CD4-positive, alpha-beta T cell (primary cell): ENCODE data around the gene SLC16A9. TPM values are rescaled to one million over a fixed set of nuclear protein-coding genes. Genes with fewer than 3 reads are reported as not detected.
"Not testable (repeated sequence)": the region's sequence is repeated elsewhere in the genome, so short reads cannot be mapped to it uniquely, and the experiment has no call there.

Experiments
- ATAC-seq: fragments of 200-7000 bp; cut with Tn5 transposase; one replicate; pipeline ENCODE4 v1.10.0; 2022; ENCODE audit warnings: mild to moderate bottlenecking; ENCODE audit not compliant: poor library complexity
- CTCF ChIA-PET: fragments of 350-600 bp; sonication (Branson Sonifier 250); formaldehyde crosslinking; loops from one replicate; lab custom pipeline; 2021; ENCODE audit warnings: antibody characterized with exemption, inconsistent platforms; lab: Charles Lee
- POLR2A ChIA-PET: fragments of 350-600 bp; sonication (Branson Sonifier 250); formaldehyde crosslinking; loops from one replicate; lab custom pipeline; 2021; ENCODE audit warnings: antibody characterized with exemption, inconsistent platforms; lab: Charles Lee
- DNase-seq, 14 experiments: peaks; one replicate each; pipeline ENCODE4 v3.0.0-alpha.2; 2013 to 2020; ENCODE audit warnings: mixed read lengths in 2 of 14
- H3K27ac ChIP-seq, 2 donors: one replicate each; pipeline versions ENCODE4 v1.5.1 to v1.7.0; 2013; ENCODE audit warnings: low read length in 2 of 2, low read depth in 1 of 2, mild to moderate bottlenecking in 1 of 2
- H3K27me3 ChIP-seq, 2 experiments: 1 replicate in 1 of 2; 2 replicates in 1 of 2; pipeline versions ENCODE4 v1.6.1 to v1.7.0; 2013; ENCODE audit warnings: low read length in 2 of 2, control low read depth in 1 of 2, mild to moderate bottlenecking in 1 of 2, moderate library complexity in 1 of 2; ENCODE audit not compliant: insufficient read depth in 2 of 2, control insufficient read depth in 1 of 2
- H3K36me3 ChIP-seq: one replicate; pipeline ENCODE4 v1.6.1; 2013; ENCODE audit warnings: low read length, control low read depth; ENCODE audit not compliant: insufficient read depth
- H3K4me1 ChIP-seq: one replicate; pipeline ENCODE4 v1.6.1; 2013; ENCODE audit warnings: low read length, control low read depth; ENCODE audit not compliant: insufficient read depth
- H3K4me3 ChIP-seq: one replicate; pipeline ENCODE4 v1.5.1; 2013; ENCODE audit warnings: mild to moderate bottlenecking, low read length, moderate library complexity
- H3K9me3 ChIP-seq, 2 experiments: 1 replicate in 1 of 2; 2 replicates in 1 of 2; pipeline versions ENCODE4 v1.6.1 to v1.7.0; 2013; ENCODE audit warnings: low read length in 2 of 2, mild to moderate bottlenecking in 2 of 2, control low read depth in 1 of 2, moderate library complexity in 1 of 2; ENCODE audit not compliant: control insufficient read depth in 1 of 2, insufficient read depth in 1 of 2
- H3K27ac Mint-ChIP-seq: one replicate; pipeline ENCODE4 v1.8.0; 2020; ENCODE audit warnings: mixed read lengths
- H3K27me3 Mint-ChIP-seq: one replicate; pipeline ENCODE4 v1.8.0; 2021; ENCODE audit warnings: mixed read lengths
- H3K36me3 Mint-ChIP-seq: one replicate; pipeline ENCODE4 v1.8.0; 2021; ENCODE audit warnings: low read depth, mixed read lengths
- H3K4me1 Mint-ChIP-seq: one replicate; pipeline ENCODE4 v1.8.0; 2021; ENCODE audit warnings: low read depth, mixed read lengths
- H3K4me3 Mint-ChIP-seq: one replicate; pipeline ENCODE4 v1.8.0; 2020; ENCODE audit warnings: mild to moderate bottlenecking, mixed read lengths
- H3K9me3 Mint-ChIP-seq: one replicate; pipeline ENCODE4 v1.8.0; 2020; ENCODE audit warnings: mixed read lengths
- CTCF ChIP-seq: fragments of 200-600 bp; IDR thresholded peaks from one replicate; pipeline ENCODE4 v1.8.0; 2022; ENCODE audit warnings: antibody characterized with exemption, mild to moderate bottlenecking
- intact Hi-C, 2 experiments: fragments of 100-400 bp; cut with DNase I in 1 of 2; cut with micrococcal nuclease in 1 of 2; formaldehyde crosslinking; loops; one replicate each; pipeline versions ENCODE4 v1.15.1 to v1.9.0; 2023 to 2025; cut with DNase I, micrococcal nuclease
- total RNA-seq, 174 experiments: library from RNA in 2 of 174; stranded (reverse) in 2 of 174; gene quantifications; one replicate each; pipeline ENCODE4 v1.2.3 and lab custom pipeline; 2021 to 2026

Gene SLC16A9
- total RNA-seq, 2 experiments from 2014 or later = not detected

GRCh38 chr10:59649606-59650346 is 59.9 kb downstream of the SLC16A9 start:
- CTCF ChIA-PET = no interaction called here
- no peak overlapping the region for H3K4me3 Mint-ChIP-seq
- ATAC-seq (no peak), DNase-seq (no peak)
- H3K27ac ChIP-seq = no peak overlapping the region
- H3K4me3 ChIP-seq = no peak overlapping the region
- intact Hi-C loops = no loop called here
- peaks cover 9% of the 10 kb centered on the region for H3K4me1 Mint-ChIP-seq
- H3K9me3 ChIP-seq = peaks cover 11 to 14% of the 10 kb centered on the region in 2 experiments
- TF ChIP-seq CTCF = no peak
- H3K4me1 ChIP-seq = no peaks in the 10 kb centered on the region
- no peaks in the 10 kb centered on the region for H3K36me3 Mint-ChIP-seq
- no peak overlapping the region for H3K27ac Mint-ChIP-seq
- no peaks in the 10 kb centered on the region for H3K27me3 ChIP-seq
- H3K9me3 Mint-ChIP-seq = peaks cover 9% of the 10 kb centered on the region
- peaks cover 4% of the 10 kb centered on the region for H3K27me3 Mint-ChIP-seq
- POLR2A ChIA-PET = no interaction called here
- no peaks in the 10 kb centered on the region for H3K36me3 ChIP-seq

DNA sequence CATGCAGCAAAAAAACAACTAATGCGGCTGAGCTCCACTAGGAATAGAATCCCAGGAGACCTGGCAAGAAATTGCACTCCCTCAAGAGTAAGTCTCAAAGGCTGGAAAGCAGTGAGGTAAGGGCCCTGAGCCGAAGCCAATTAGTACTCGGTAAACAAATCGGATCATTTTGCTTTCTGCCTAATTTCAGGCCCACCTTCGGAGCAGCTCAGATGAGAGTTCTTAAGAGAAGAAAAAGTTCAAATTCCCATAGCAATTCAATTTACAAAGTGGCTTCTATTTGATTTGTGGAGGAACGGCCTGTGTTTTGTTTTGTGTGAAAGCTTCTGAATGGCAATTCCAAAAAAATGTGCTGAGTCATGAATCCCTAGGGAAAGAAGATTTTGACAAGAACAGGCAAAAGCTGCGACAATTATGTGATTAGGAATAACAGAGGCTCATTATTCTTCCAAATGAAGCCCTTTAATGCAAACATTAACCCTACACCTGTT is 60.9 kb downstream of the SLC16A9 start:
- H3K4me1 Mint-ChIP-seq = peaks cover 3% of the 10 kb centered on the region
- no peak overlapping the region for H3K27ac Mint-ChIP-seq
- peaks cover 11% of the 10 kb centered on the region for H3K9me3 Mint-ChIP-seq
- no peak overlapping the region for H3K4me3 ChIP-seq
- peaks cover 12 to 14% of the 10 kb centered on the region in 2 experiments for H3K9me3 ChIP-seq
- no peaks in the 10 kb centered on the region for H3K27me3 ChIP-seq
- peaks cover 4% of the 10 kb centered on the region for H3K27me3 Mint-ChIP-seq
- TF ChIP-seq CTCF = no peak
- no peak overlapping the region for H3K4me3 Mint-ChIP-seq
- no peaks in the 10 kb centered on the region for H3K4me1 ChIP-seq
- ATAC-seq (no peak), DNase-seq (no peak)
- CTCF ChIA-PET = no interaction called here
- POLR2A ChIA-PET = interaction anchor here (1.0 kb wide), 1 partner anchor 14 kb away, joined by 4 read pairs; no protein-coding TSS in a partner anchor
- intact Hi-C loops = no loop called here
- no peak overlapping the region for H3K27ac ChIP-seq
- H3K36me3 ChIP-seq = no peaks in the 10 kb centered on the region
- no peaks in the 10 kb centered on the region for H3K36me3 Mint-ChIP-seq

DNA sequence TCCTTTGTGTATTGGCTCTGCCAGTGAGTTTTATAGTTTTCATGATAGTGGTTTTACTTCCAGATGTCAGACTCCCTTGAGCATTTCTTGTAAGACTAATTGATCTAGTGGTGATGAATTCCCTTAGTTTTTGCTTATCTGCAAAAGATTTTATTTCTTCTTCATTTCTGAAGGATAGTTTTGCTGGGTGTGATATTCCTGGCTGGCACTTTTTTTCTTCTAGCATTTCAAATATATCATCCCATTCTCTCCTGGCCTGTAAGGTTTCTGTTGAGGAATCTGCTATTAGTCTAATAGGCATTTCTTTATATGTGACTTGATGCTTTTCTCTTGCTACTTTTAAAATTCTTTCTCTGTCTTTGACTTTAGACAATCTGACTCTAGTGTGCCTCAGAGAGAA is 64.8 kb downstream of the SLC16A9 start:
- H3K27me3 Mint-ChIP-seq = peaks cover 6% of the 10 kb centered on the region
- no peak overlapping the region for H3K27ac Mint-ChIP-seq
- H3K9me3 Mint-ChIP-seq = peaks cover 11% of the 10 kb centered on the region
- no peaks in the 10 kb centered on the region for H3K36me3 Mint-ChIP-seq
- H3K4me3 Mint-ChIP-seq = no peak overlapping the region
- Histone ChIP-seq H3K9me3 (peaks cover 12 to 14% of the 10 kb centered on the region in 2 experiments), H3K4me1 (no peaks in the 10 kb centered on the region), H3K4me3 (no peak overlapping the region), H3K36me3 (no peaks in the 10 kb centered on the region), H3K27ac (no peak overlapping the region), H3K27me3 (no peaks in the 10 kb centered on the region)
- TF ChIP-seq CTCF = no peak
- ChIA-PET POLR2A (no interaction called here), CTCF (no interaction called here)
- intact Hi-C loops = no loop called here
- no peak for ATAC-seq
- no peak for DNase-seq
- no peaks in the 10 kb centered on the region for H3K4me1 Mint-ChIP-seq

DNA sequence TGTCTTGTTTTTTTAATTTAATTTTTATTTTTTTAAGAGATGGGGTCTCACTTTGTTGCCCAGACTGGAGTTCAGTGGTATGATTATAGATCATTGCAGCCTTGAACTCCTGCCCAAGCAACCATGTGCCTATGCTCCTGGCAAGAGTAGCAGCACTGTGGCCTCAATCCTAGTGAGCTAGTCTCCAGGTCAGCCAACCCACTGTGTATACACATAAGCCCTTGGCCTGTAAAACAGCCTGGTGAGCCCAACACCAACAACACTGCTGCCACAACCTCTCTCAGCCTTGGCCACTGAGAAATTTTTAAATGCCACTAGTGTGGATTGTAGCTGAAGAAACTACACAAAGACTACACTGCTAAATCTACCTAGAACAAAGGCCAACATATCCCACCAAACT is 68.0 kb downstream of the SLC16A9 start:
- CTCF ChIA-PET, H3K27me3 Mint-ChIP-seq, POLR2A ChIA-PET, H3K36me3 ChIP-seq, DNase-seq, H3K27ac Mint-ChIP-seq, H3K4me3 ChIP-seq, ATAC-seq, H3K27ac ChIP-seq, intact Hi-C loops, H3K4me1 Mint-ChIP-seq, H3K27me3 ChIP-seq, H3K36me3 Mint-ChIP-seq, H3K4me3 Mint-ChIP-seq, H3K4me1 ChIP-seq: not testable (repeated sequence)
- H3K9me3 ChIP-seq = peaks cover 9 to 12% of the 10 kb centered on the region in 2 experiments
- H3K9me3 Mint-ChIP-seq = peaks cover 11% of the 10 kb centered on the region
